Testis (tissue), 2 donors: ENCODE data around the gene MYO1D.

ENCODE experiments used
- CTCF ChIP-seq, 3 experiments: fragments of 450-650 bp in 2 of 3; fragments of 200-600 bp in 1 of 3; sonication (generic) in 1 of 3; IDR thresholded peaks; one replicate each; pipeline ENCODE4 v1.5.1; 2016 to 2019; ENCODE audit warnings: antibody characterized with exemption in 3 of 3, mild to moderate bottlenecking in 2 of 3, moderate library complexity in 1 of 3
- POLR2A ChIP-seq: fragments of 450-650 bp; IDR thresholded peaks from one replicate; pipeline ENCODE4 v1.6.1; 2017; ENCODE audit warnings: antibody characterized with exemption, mild to moderate bottlenecking, moderate library complexity

- TF ChIP-seq POLR2A (no peak), CTCF (IDR thresholded peaks at IDR 0.05) (no peak)
Observed at GRCh38 chr17:32591405-32591804, 285.5 kb downstream of the MYO1D start.
